ENCODE results near the gene SIK3. TPM values are rescaled to one million over a fixed set of nuclear protein-coding genes. Genes with fewer than 3 reads are reported as not detected.

Gene SIK3
- total RNA-seq, 1 donor from 2014 or later = 54.2 TPM

DNA sequence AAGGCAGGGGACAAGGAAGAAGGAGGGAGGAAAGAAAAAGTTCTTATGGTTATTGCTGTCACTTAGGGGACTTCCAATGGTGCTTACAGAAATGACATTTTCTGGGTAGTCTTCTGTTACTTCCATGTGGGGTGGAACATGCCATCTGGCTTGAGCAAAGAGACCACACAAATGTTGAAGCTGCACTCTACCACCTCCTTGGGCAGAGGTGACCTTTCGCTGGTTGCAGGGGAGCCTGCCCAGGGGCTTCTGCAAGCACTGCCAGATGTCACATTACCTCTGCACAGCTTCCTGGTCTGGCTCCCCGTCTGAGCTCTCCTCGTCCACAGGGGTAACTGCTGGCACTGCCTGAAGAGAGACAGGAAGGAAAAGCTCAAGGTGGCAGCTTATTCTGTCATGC is 228.2 kb downstream of the SIK3 start:
- H3K4me1 Mint-ChIP-seq (ENCODE audit: low read depth) = peaks cover 31% of the 10 kb centered on the region
- H3K4me3 Mint-ChIP-seq = no peak overlapping the region
- no peaks in the 10 kb centered on the region for H3K9me3 Mint-ChIP-seq
- H3K36me3 Mint-ChIP-seq (ENCODE audit: low read depth) = peaks cover 58% of the 10 kb centered on the region
- peak overlapping the region; percentile 37 for H3K27ac Mint-ChIP-seq
- intact Hi-C loops (cut with micrococcal nuclease) = no loop called here
- H3K27me3 Mint-ChIP-seq (ENCODE audit: insufficient read depth) = no peaks in the 10 kb centered on the region
- DNase-seq (ENCODE audit: low spot score) = no peak

DNA sequence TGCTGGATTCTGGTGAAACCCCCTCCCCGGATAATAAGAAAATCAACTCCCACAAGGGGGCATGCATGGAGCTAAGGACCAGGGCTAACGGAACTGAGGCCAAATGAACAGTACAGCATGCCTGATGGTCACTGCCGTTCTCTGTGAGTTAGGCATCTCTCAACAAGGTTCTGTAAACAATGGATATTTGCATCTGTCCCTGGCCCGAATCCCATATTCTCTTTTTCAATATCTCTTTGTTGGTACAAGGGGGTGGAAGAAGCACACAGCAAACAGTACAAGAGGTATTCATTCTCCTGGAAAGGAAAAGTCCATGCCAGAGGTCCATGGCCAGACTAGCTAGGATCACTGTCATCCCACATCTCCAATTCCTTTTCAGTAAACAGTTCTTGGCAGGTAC is 228.6 kb downstream of the SIK3 start:
- H3K27me3 Mint-ChIP-seq (ENCODE audit: insufficient read depth) = no peaks in the 10 kb centered on the region
- peaks cover 57% of the 10 kb centered on the region for H3K36me3 Mint-ChIP-seq (ENCODE audit: low read depth)
- no peaks in the 10 kb centered on the region for H3K9me3 Mint-ChIP-seq
- peaks cover 30% of the 10 kb centered on the region for H3K4me1 Mint-ChIP-seq (ENCODE audit: low read depth)
- no peak overlapping the region for H3K4me3 Mint-ChIP-seq
- intact Hi-C loops (cut with micrococcal nuclease) = no loop called here
- DNase-seq (ENCODE audit: low spot score) = no peak
- H3K27ac Mint-ChIP-seq = peak overlapping the region; percentile 37

DNA sequence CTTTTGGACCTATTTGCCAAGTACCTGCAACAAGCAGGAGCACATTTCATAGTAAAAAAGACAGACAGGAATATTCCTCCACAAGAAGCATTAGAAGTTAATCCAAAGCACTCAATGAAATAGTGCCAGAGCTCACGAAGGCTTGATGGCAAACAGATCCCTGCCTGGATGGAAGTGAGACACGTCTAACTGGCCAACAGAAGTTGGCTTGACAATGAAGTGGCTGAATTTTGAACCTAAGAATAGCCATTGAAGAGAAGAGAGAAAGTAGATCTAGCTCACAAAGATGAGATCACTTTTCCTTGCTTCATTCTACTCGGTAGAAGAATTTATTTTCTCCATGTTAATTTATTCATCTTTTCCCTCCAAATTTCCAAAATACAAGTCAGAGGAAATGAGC is 230.2 kb downstream of the SIK3 start:
- H3K36me3 Mint-ChIP-seq (ENCODE audit: low read depth) = peaks cover 58% of the 10 kb centered on the region
- peaks cover 30% of the 10 kb centered on the region for H3K4me1 Mint-ChIP-seq (ENCODE audit: low read depth)
- no peak overlapping the region for H3K27ac Mint-ChIP-seq
- no peaks in the 10 kb centered on the region for H3K9me3 Mint-ChIP-seq
- no peak overlapping the region for H3K4me3 Mint-ChIP-seq
- no peaks in the 10 kb centered on the region for H3K27me3 Mint-ChIP-seq (ENCODE audit: insufficient read depth)
- no peak for DNase-seq (ENCODE audit: low spot score)
- intact Hi-C loops (cut with micrococcal nuclease) = no loop called here

DNA sequence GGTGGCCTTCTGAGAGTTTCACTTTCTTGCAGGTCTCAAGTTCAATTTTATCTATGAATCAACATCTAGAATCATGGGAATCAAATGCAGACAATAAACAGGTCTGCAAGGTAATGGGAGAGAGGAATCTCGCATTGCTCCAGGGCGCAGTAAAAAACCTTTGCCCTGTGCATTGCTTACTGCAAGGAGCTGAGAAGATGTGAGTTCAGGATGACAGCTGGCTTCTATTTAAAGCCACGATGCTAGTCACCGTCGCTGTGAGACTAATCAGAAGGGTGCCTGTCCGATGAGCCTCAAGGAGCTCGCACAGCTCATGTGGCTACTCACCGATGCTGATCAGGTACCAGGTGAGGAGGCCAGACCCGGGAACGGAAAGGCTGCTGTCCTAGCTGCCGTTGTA is 230.6 kb downstream of the SIK3 start:
- H3K9me3 Mint-ChIP-seq = no peaks in the 10 kb centered on the region
- intact Hi-C loops (cut with micrococcal nuclease) = no loop called here
- no peak overlapping the region for H3K27ac Mint-ChIP-seq
- H3K36me3 Mint-ChIP-seq (ENCODE audit: low read depth) = peaks cover 55% of the 10 kb centered on the region
- no peak overlapping the region for H3K4me3 Mint-ChIP-seq
- no peak for DNase-seq (ENCODE audit: low spot score)
- peaks cover 30% of the 10 kb centered on the region for H3K4me1 Mint-ChIP-seq (ENCODE audit: low read depth)
- no peaks in the 10 kb centered on the region for H3K27me3 Mint-ChIP-seq (ENCODE audit: insufficient read depth)

DNA sequence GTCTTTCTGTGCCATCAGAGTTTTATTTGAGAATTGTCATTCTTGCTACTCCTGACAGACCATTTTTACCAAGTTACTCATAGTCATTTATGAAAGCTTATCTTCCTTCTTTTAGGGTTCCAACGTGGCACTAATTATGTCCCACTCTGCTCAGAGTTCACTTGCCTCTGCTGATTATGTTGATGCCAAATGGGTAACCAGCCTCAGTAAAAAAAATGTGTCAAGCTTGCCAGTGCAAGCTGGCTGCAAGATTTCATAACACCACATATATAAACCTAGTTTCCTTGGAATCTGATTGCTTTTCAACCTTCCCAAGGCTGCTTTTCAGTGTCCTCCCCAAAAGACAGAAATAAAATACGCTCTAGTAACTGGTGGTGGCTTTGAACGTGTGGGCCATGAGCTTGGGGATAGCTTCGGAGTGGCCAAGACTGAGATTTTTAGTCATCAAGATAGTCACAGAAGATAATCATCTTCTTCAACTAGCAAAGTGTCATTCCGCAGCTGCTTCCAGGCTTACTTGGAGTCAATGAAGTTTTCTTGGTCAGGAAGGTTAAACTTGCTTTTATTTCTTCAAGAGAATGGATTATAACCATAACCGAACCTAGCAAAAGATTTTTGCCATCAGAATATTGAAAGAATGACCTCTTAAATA is 231.3 kb downstream of the SIK3 start:
- Mint-ChIP-seq H3K27me3 (ENCODE audit: insufficient read depth) (no peaks in the 10 kb centered on the region), H3K4me1 (ENCODE audit: low read depth) (peaks cover 31% of the 10 kb centered on the region), H3K9me3 (no peaks in the 10 kb centered on the region), H3K36me3 (ENCODE audit: low read depth) (peaks cover 53% of the 10 kb centered on the region), H3K4me3 (no peak overlapping the region), H3K27ac (no peak overlapping the region)
- DNase-seq (ENCODE audit: low spot score) = no peak
- intact Hi-C loops (cut with micrococcal nuclease) = no loop called here

DNA sequence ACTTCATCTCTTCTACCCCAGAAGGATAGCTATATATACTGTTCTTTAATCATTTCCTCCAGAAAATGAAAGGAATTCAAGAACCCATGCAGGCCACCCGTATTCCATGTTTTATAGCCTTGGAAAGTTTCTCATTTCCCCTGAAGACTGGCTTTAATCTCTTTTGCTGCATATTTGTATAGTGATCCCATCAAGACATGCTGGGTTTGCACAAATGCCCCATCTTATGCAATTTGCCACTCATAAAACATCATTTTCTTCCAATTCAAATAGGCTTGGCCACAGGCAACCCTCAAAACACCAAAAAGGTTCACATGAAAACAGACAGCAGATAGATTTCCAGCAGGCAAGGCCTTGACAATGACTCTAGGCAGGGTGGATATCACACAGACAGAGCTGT is 232.5 kb downstream of the SIK3 start:
- no peak overlapping the region for H3K4me3 Mint-ChIP-seq
- intact Hi-C loops (cut with micrococcal nuclease) = no loop called here
- peak overlapping the region; percentile 27 for H3K27ac Mint-ChIP-seq
- H3K9me3 Mint-ChIP-seq = no peaks in the 10 kb centered on the region
- no peak for DNase-seq (ENCODE audit: low spot score)
- no peaks in the 10 kb centered on the region for H3K27me3 Mint-ChIP-seq (ENCODE audit: insufficient read depth)
- H3K36me3 Mint-ChIP-seq (ENCODE audit: low read depth) = peaks cover 54% of the 10 kb centered on the region
- H3K4me1 Mint-ChIP-seq (ENCODE audit: low read depth) = peaks cover 27% of the 10 kb centered on the region

DNA sequence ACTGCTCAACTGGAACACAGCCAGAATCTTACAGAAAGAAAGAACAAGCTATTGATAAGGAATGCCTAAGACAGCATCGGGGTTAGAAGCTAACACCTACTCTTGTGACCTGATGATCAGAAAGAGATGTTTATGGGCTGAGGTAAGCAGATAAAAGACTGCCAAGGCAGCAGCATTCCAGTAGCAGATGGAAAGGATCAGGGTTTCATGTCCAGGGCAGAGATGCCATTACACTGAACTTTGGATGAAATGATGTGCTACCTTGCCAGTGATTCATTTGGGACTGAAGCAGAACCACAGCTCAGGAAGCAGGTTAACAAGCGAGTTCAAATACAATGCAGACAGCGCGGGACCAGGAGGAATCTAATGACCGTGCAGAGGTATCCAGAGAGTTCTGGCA is 233.7 kb downstream of the SIK3 start:
- Mint-ChIP-seq H3K4me3 (no peak overlapping the region), H3K27me3 (ENCODE audit: insufficient read depth) (no peaks in the 10 kb centered on the region)

DNA sequence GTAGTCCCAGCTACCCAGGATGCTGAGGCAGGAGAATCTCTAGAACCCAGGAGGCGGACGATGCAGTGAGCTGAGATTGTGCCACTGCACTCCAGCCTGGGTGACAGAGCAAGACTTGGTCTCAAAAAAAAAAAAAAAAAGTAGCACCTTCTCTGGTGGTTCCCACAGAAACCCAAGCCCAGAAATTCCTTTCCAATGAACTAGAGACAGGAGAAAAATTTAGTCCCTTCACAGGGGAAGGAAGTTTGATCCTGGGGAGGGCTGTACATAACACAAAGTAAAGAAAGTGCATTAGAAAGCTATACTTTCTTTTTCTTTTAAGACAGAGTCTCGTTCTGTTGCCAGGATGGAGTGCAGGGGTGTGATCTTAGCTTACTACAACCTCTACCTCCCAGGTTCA is 235.3 kb downstream of the SIK3 start:
- Mint-ChIP-seq H3K27ac (no peak overlapping the region), H3K4me3 (no peak overlapping the region), H3K36me3 (ENCODE audit: low read depth) (peaks cover 49% of the 10 kb centered on the region), H3K27me3 (ENCODE audit: insufficient read depth) (no peaks in the 10 kb centered on the region), H3K9me3 (no peaks in the 10 kb centered on the region), H3K4me1 (ENCODE audit: low read depth) (peaks cover 12% of the 10 kb centered on the region)
- intact Hi-C loops (cut with micrococcal nuclease) = no loop called here
- DNase-seq (ENCODE audit: low spot score) = no peak

More for the DNA sequence above, 233.7 kb downstream of the SIK3 start:
- intact Hi-C loops (cut with micrococcal nuclease) = no loop called here
- DNase-seq (ENCODE audit: low spot score) = no peak
- peaks cover 15% of the 10 kb centered on the region for H3K4me1 Mint-ChIP-seq (ENCODE audit: low read depth)
- H3K27ac Mint-ChIP-seq = no peak overlapping the region
- H3K9me3 Mint-ChIP-seq = no peaks in the 10 kb centered on the region
- peaks cover 49% of the 10 kb centered on the region for H3K36me3 Mint-ChIP-seq (ENCODE audit: low read depth)

DNA sequence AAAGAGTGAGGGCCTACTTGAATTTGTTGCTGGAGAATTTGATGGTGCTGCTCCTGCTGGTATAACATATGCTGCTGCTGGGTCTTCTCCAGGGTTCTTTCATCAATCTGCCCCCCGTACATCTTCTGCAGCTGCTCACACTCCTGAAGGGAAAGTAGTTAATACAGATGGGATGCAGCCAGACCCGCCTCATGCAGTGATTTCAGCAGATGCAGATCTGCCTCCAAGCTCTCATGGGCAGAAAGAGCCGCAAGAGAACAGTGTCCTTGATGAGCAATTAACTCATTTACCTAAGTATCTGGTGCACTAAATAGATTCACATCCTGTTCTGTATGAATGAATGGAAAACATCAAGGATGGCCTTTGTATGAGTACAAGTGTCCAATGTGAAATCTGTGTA is 236.0 kb downstream of the SIK3 start:
- Mint-ChIP-seq H3K27ac (no peak overlapping the region), H3K27me3 (ENCODE audit: insufficient read depth) (no peaks in the 10 kb centered on the region), H3K36me3 (ENCODE audit: low read depth) (peaks cover 49% of the 10 kb centered on the region), H3K9me3 (no peaks in the 10 kb centered on the region), H3K4me3 (no peak overlapping the region), H3K4me1 (ENCODE audit: low read depth) (peaks cover 12% of the 10 kb centered on the region)
- DNase-seq (ENCODE audit: low spot score) = no peak
- intact Hi-C loops (cut with micrococcal nuclease) = no loop called here

DNA sequence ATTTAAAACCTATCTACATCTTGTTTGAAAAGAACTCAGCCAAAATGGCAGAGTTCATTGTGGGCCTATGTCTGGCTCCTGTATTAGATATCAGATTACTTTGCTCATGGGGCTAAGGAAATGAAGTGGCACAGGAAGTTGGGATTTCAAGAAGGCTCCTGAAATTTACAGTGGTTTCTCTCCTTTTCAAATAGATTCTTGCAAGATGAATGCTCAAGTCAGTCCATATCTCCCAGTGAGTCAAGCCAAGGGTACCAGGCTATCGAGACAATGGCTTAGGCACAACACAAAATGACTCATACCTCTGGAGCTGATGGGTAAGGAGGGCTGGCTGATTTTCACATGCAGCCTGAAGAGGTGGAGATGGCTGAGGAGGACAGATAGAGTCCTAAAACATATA is 236.7 kb downstream of the SIK3 start:
- Mint-ChIP-seq H3K4me1 (ENCODE audit: low read depth) (peaks cover 13% of the 10 kb centered on the region), H3K27ac (peak overlapping the region; percentile 48), H3K4me3 (no peak overlapping the region), H3K9me3 (no peaks in the 10 kb centered on the region), H3K27me3 (ENCODE audit: insufficient read depth) (no peaks in the 10 kb centered on the region), H3K36me3 (ENCODE audit: low read depth) (peaks cover 52% of the 10 kb centered on the region)
- intact Hi-C loops (cut with micrococcal nuclease) = no loop called here
- DNase-seq (ENCODE audit: low spot score) = no peak

DNA sequence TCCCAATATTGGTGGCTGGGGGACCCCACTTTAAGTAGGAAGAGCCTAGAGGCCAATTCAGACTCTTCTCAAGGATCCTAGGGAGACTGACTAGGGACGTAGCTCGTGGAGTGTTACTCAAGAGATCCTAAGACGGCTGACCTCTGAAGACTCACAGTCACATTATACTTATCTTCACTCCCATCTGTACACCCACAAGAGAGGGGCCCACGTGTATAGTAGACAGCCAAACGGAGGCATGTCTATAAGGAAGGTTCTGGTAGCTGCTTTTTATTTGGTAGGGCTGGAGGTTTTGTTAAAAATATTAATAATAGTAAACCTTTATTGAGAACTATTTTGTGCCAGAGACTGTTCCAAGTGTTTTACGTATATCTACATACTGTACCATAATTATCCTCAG is 237.9 kb downstream of the SIK3 start:
- DNase-seq (ENCODE audit: low spot score) = no peak
- no peak overlapping the region for H3K4me3 Mint-ChIP-seq
- no peaks in the 10 kb centered on the region for H3K27me3 Mint-ChIP-seq (ENCODE audit: insufficient read depth)
- peaks cover 18% of the 10 kb centered on the region for H3K4me1 Mint-ChIP-seq (ENCODE audit: low read depth)
- no peak overlapping the region for H3K27ac Mint-ChIP-seq
- intact Hi-C loops (cut with micrococcal nuclease) = no loop called here
- H3K9me3 Mint-ChIP-seq = no peaks in the 10 kb centered on the region
- peaks cover 56% of the 10 kb centered on the region for H3K36me3 Mint-ChIP-seq (ENCODE audit: low read depth)

DNA sequence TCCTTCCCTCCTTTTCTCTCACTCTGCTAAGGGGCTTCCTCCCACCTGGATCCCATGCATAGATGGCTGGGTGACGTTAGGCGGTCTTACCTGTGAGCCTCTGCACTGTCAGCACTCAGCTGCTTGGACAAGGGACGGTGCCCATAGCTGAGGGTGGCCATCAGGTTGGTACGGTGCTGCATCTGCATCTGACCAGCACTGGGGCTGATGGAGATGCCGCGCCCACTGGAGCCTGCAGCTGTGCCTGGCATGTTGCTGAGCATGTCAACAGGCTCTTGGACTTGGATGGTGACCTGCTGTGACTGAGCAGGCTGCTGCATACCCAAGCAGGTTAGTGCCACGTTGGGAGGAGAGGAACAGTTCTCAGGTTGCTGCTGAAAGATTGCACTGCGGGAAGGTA is 239.1 kb downstream of the SIK3 start:
- no peak overlapping the region for H3K27ac Mint-ChIP-seq
- no peaks in the 10 kb centered on the region for H3K9me3 Mint-ChIP-seq
- peaks cover 55% of the 10 kb centered on the region for H3K36me3 Mint-ChIP-seq (ENCODE audit: low read depth)
- H3K4me1 Mint-ChIP-seq (ENCODE audit: low read depth) = peaks cover 26% of the 10 kb centered on the region
- intact Hi-C loops (cut with micrococcal nuclease) = no loop called here
- DNase-seq (ENCODE audit: low spot score) = no peak
- H3K27me3 Mint-ChIP-seq (ENCODE audit: insufficient read depth) = no peaks in the 10 kb centered on the region
- no peak overlapping the region for H3K4me3 Mint-ChIP-seq

DNA sequence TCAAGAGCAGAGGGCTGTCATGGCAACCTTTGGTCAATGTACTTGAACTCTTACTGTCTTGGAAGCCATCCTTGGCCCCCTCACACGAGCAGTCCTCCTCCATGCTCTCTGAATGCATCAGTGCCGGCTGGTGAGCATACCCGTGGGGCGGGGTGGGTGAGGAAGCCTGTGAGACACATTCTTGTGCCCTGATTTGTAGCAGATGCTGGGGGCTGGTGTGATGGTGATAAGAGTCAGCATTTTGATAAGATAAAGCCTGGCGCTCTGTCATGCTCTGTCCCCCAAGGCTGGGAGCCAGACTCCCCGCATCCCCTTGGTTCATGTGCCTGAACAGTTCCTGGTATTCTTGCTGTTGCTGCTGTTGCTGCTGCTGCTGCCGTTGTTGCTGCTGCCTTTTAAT is 240.3 kb downstream of the SIK3 start:
- H3K9me3 Mint-ChIP-seq = no peaks in the 10 kb centered on the region
- no peak overlapping the region for H3K27ac Mint-ChIP-seq
- peaks cover 38% of the 10 kb centered on the region for H3K4me1 Mint-ChIP-seq (ENCODE audit: low read depth)
- intact Hi-C loops (cut with micrococcal nuclease) = no loop called here
- peaks cover 54% of the 10 kb centered on the region for H3K36me3 Mint-ChIP-seq (ENCODE audit: low read depth)
- H3K4me3 Mint-ChIP-seq = no peak overlapping the region
- DNase-seq (ENCODE audit: low spot score) = no peak
- H3K27me3 Mint-ChIP-seq (ENCODE audit: insufficient read depth) = no peaks in the 10 kb centered on the region

DNA sequence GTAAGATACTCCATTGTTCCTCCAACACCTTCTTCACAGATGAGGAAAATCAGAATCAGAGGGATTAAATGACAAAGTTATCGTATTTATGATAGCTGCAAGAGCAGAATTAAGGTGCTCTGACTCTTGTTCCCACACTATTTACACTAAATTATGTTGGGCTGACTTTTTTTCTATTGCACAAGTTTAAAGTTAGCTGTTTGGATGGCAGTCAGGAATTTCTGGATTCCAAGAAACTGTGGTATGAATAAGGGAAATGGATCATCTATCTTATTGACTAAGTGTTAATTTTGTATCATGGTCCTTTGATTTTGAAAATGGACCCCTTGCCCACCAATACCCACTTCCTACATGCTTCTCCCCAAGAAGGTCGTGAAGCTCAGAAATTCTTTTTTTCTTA is 240.9 kb downstream of the SIK3 start:
- Mint-ChIP-seq H3K4me1 (ENCODE audit: low read depth) (peaks cover 44% of the 10 kb centered on the region), H3K36me3 (ENCODE audit: low read depth) (peaks cover 58% of the 10 kb centered on the region), H3K9me3 (no peaks in the 10 kb centered on the region), H3K27me3 (ENCODE audit: insufficient read depth) (no peaks in the 10 kb centered on the region), H3K27ac (no peak overlapping the region), H3K4me3 (no peak overlapping the region)
- intact Hi-C loops (cut with micrococcal nuclease) = no loop called here
- DNase-seq (ENCODE audit: low spot score) = no peak
